NCI-H128 (cell line): Measurements from ENCODE around the gene SNRNP48.

ENCODE experiments used
- DNase-seq: peaks from one replicate; lab custom pipeline; 2025; ENCODE audit not compliant: unreplicated experiment; lab: John Stamatoyannopoulos, UW

SNRNP48 gene

GRCh38 chr6:7640607-7641577 lies 50.9 kb downstream of the SNRNP48 start:
- no peak for DNase-seq

GRCh38 chr6:7642791-7643190 lies 52.8 kb downstream of the SNRNP48 start:
- no peak for DNase-seq

GRCh38 chr6:7644417-7644816 lies 54.4 kb downstream of the SNRNP48 start:
- no peak for DNase-seq

- DNase-seq, result no peak
These were observed 56.4 kb downstream of the SNRNP48 start for GRCh38 chr6:7646394-7646793.

GRCh38 chr6:7647504-7647903 lies 57.5 kb downstream of the SNRNP48 start:
- no peak for DNase-seq

- DNase-seq, result no peak
These were observed 59.2 kb downstream of the SNRNP48 start for GRCh38 chr6:7649037-7649810.

- no peak for DNase-seq
These were observed 60.9 kb downstream of the SNRNP48 start for GRCh38 chr6:7650878-7651277.

- no peak for DNase-seq
These were observed 63.0 kb downstream of the SNRNP48 start for GRCh38 chr6:7652957-7653356.

GRCh38 chr6:7656355-7656754 lies 66.4 kb downstream of the SNRNP48 start:
- no peak for DNase-seq

GRCh38 chr6:7658543-7658942 lies 68.5 kb downstream of the SNRNP48 start:
- no peak for DNase-seq

GRCh38 chr6:7661364-7661763 lies 71.4 kb downstream of the SNRNP48 start:
- DNase-seq, result no peak
